ENCODE measurements around the gene GAS1. TPM values are rescaled to one million over a fixed set of nuclear protein-coding genes. Genes with fewer than 3 reads are reported as not detected.

Gene GAS1
- total RNA-seq, 1 experiment from 2014 or later: 0.07 TPM

- Histone ChIP-seq H4K20me1 (ENCODE audit: insufficient read depth) (no peaks in the 10 kb centered on the region; the same call in 1 of the 2 replicates), H3K4me2 (ENCODE audit: low read length) (no peak overlapping the region), H3K4me3 (replicated peaks in 1 of 2; ENCODE audit: low read depth in 1 of 2, low read length in 2 of 2) (no peak overlapping the region), H2AFZ (ENCODE audit: low read depth, low read length, poor library complexity, severe bottlenecking) (no peak overlapping the region), H3K9ac (ENCODE audit: low read length) (no peak overlapping the region), H3K4me1 (ENCODE audit: control insufficient read depth in 1 of 2, insufficient read depth in 2 of 2, low read length in 2 of 2) (no peaks in the 10 kb centered on the region), H3K9me2 (ENCODE audit: insufficient read depth) (no peaks in the 10 kb centered on the region), H3K36me3 (ENCODE audit: control insufficient read depth in 1 of 2, insufficient read depth in 2 of 2, low read length in 2 of 2) (no peaks in the 10 kb centered on the region), H3K79me2 (ENCODE audit: insufficient read depth, low read length) (no peaks in the 10 kb centered on the region), H3K9me3 (ENCODE audit: control insufficient read depth in 1 of 2, insufficient read depth in 1 of 2, low read depth in 1 of 2, low read length in 2 of 2) (no peaks in the 10 kb centered on the region), H3K27me3 (ENCODE audit: insufficient read depth, low read length) (peaks cover 63% of the 10 kb centered on the region), H3K27ac (ENCODE audit: low read depth, low read length) (no peak overlapping the region)
- RAD21 ChIA-PET (ENCODE audit: low non-redundant PET in 1 of 2, low total read pairs in 2 of 2, uncharacterized antibody in 2 of 2, unreplicated experiment in 2 of 2): no interaction called here
- CTCF ChIA-PET: no interaction called here
- no peak for TF ChIP-seq TCF7L2 (IDR thresholded peaks at IDR 0.05; ENCODE audit: borderline replicate concordance, extremely low read depth, insufficient read depth, insufficient read length)
- no peak for TF ChIP-seq MAX (IDR thresholded peaks at IDR 0.05)
- TF ChIP-seq CEBPB (IDR thresholded peaks at IDR 0.05; ENCODE audit: low read depth): no peak
- TF ChIP-seq EZH2 (IDR thresholded peaks at IDR 0.05): no peak
- TF ChIP-seq JUND (IDR thresholded peaks at IDR 0.05): no peak
- TF ChIP-seq CTCF (IDR thresholded peaks at IDR 0.05 in 2 of 3, conservative IDR thresholded peaks at IDR 0.05 in 1 of 3; ENCODE audit: borderline replicate concordance in 1 of 3, insufficient read depth in 1 of 3, low read depth in 2 of 3, low read length in 2 of 3): no peak
- TF ChIP-seq, protein P1, sequence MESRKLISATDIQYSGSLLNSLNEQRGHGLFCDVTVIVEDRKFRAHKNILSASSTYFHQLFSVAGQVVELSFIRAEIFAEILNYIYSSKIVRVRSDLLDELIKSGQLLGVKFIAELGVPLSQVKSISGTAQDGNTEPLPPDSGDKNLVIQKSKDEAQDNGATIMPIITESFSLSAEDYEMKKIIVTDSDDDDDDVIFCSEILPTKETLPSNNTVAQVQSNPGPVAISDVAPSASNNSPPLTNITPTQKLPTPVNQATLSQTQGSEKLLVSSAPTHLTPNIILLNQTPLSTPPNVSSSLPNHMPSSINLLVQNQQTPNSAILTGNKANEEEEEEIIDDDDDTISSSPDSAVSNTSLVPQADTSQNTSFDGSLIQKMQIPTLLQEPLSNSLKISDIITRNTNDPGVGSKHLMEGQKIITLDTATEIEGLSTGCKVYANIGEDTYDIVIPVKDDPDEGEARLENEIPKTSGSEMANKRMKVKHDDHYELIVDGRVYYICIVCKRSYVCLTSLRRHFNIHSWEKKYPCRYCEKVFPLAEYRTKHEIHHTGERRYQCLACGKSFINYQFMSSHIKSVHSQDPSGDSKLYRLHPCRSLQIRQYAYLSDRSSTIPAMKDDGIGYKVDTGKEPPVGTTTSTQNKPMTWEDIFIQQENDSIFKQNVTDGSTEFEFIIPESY (IDR thresholded peaks at IDR 0.05; ENCODE audit: extremely low read depth, insufficient replicate concordance, low read length): no peak
- no peak for TF ChIP-seq EGR1 (IDR thresholded peaks at IDR 0.05; ENCODE audit: low read depth)
- TF ChIP-seq RAD21 (IDR thresholded peaks at IDR 0.05; ENCODE audit: low read depth): no peak
- no peak for TF ChIP-seq POLR2A (IDR thresholded peaks at IDR 0.05; ENCODE audit: borderline replicate concordance, extremely low read depth, insufficient read depth, insufficient read length)
- TF ChIP-seq YY1 (IDR thresholded peaks at IDR 0.05; ENCODE audit: extremely low read depth, insufficient replicate concordance, low read depth, low read length): no peak
- no peak for TF ChIP-seq ZFX (IDR thresholded peaks at IDR 0.05)
- TF ChIP-seq EZH2phosphoT487 (IDR thresholded peaks at IDR 0.05; ENCODE audit: borderline replicate concordance): no peak
- TF ChIP-seq SIN3A (IDR thresholded peaks at IDR 0.05; ENCODE audit: low read depth): no peak
- no peak for TF ChIP-seq CBX3 (IDR thresholded peaks at IDR 0.05; ENCODE audit: low read depth)
- POLR2A ChIA-PET: no interaction called here
- intact Hi-C loops (cut with micrococcal nuclease): no loop called here
- DNase-seq (ENCODE audit: low read depth, low spot score): no peak
- no peak for ATAC-seq
- no TSS peak for BruUV-seq (replicated peaks)
Measured at GRCh38 chr9:86939891-86940290, 7.4 kb downstream of the GAS1 start.

Measured in HCT116 (cell line).